HG03159 (cell line): ENCODE measurements around the gene IL16.
A peak's percentile ranks its signal among the peaks of the same experiment; 100 is the strongest.

Experiments
- ATAC-seq: cut with Tn5 transposase; IDR thresholded peaks from one replicate; pipeline ENCODE4 v1.9.1; 2021; ENCODE audit warnings: mild to moderate bottlenecking, moderate library complexity; ENCODE audit not compliant: unreplicated experiment

The IL16 gene

GRCh38 chr15:81273200-81273599 lies 76.5 kb downstream of the IL16 start:
- no peak for ATAC-seq

GRCh38 chr15:81273855-81274254 lies 77.2 kb downstream of the IL16 start:
- ATAC-seq = no peak

DNA sequence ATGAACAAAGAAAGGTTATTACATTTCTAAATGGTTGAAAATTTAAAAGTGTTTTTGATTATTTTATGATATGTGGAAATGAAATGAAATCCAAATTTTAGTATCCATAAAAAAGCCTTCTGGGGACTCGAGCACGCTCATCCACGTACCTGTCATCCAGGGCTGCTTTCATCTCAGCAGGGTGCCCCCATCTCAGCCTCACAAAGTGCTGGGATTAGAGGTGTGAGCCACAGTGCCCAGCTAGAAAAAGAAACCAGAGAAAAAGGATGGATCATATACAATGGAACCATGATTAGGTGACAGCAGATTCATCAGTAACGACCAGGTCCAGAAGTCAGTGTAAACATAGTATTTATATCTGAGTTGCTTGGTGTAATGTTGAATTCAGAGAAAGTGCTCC lies 77.6 kb downstream of the IL16 start:
- ATAC-seq = no peak

GRCh38 chr15:81274931-81275707 lies 78.4 kb downstream of the IL16 start:
- ATAC-seq = peak; percentile 81

- ATAC-seq = no peak
Measured at GRCh38 chr15:81275711-81276392, 79.2 kb downstream of the IL16 start.

DNA sequence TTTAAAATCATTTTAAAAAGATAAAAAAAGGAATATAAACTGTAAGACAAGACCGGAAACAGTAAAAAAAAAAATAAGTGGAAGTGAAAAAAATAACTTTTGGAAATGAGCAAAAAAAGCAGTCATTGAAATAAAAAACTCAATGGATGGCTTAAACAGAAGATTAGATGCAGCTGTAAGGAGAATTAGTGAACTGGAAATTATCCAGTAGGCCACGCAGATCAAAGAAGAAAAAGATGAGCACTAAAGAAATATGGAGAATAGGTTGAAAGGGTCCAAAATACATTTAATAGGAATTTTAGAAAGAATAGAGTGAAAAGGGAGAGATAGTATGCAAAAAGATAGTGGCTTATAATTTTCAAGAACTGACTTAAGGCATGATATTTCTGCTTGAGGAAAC lies 80.3 kb downstream of the IL16 start:
- no peak for ATAC-seq

GRCh38 chr15:81277851-81278250 lies 81.2 kb downstream of the IL16 start:
- no peak for ATAC-seq

GRCh38 chr15:81278306-81279029 lies 81.8 kb downstream of the IL16 start:
- no peak for ATAC-seq

DNA sequence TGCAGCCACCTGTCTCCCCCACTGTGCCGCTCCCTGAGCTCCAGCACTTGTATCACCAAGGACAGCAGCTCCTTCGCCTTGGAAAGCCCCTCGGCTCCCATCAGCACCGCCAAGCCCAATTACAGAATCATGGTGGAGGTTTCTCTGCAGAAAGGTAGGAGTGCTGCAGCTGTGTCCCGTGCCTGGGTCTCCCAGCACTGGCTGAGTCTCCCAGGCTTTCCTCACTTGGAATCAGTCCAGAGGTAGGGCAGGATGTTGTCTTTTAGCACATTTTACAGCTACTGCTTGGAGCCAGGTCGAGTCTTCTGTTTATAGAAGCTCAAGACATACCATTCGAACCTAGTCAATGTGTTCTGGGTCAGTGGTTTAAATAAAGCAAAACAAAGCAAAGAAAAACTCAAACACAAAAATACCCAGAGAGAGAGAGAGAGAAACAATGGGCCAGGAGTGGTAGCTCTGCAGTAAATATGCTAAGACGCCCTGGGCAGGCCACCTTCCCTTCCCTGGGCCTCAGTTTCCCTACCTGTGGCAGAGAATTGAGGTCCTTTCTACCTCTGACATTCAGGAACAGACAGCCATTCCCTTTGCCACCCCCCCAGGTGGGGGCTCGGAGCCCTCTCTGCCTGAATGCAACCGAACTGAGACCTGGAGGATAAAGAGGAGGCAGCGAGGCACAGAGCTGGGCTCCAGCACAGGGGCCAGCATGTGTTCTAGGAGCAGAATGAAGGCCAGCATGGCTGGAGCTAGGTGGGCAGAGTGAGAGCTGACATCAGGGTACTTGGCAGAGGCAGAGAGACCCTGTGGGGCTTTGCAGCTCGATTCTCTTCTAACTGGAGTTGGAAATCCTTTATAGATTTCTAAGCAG lies 83.2 kb downstream of the IL16 start:
- ATAC-seq = no peak

DNA sequence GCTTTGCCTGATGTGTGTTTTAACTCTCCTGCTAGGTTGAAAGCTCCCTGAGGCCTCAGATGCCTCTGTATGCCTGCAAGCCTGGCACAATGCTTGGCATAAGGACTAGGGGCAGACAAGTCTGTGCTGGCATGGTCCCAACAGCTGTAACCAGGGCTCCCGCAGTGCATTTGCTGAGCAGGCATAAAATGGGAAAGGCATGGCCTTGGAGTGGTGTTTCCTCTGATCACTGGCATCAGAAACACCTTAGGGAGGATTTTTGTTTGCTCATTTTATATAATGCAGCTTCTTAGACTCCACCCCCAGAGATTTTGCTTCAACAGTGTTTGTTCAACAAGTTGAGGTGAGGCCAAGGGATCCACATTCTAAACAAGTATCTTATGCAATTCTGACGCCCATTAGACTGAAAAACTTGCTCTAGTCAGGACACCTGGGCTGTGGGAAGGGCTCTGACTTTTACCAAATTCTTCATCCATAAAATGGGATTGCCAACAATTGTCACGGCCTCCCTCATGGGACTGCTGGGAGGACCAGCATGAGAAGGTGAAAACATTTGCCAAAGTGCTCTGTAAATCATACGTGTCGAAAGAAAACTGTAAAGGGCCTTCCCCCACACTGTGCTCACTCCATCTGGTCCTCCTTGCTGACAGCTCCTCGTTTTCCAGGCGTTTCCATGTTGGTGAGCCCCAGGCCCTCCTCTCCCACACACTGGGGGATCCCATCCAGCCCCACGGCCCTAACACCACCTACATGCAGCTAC lies 84.2 kb downstream of the IL16 start:
- no peak for ATAC-seq

DNA sequence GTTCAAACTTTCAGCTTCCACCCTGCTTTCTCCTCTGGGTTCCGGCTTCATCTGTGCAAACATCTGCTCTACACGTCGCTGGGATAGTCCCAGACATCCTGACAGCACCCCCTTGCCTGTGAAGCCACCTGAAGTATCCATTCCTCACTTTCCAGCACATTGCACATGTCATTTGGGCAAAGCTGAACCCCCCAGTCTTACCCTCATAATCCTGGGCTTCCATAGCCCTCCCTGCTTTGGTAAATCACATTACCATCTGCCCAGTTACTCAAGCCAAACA lies 84.7 kb downstream of the IL16 start:
- ATAC-seq = no peak

DNA sequence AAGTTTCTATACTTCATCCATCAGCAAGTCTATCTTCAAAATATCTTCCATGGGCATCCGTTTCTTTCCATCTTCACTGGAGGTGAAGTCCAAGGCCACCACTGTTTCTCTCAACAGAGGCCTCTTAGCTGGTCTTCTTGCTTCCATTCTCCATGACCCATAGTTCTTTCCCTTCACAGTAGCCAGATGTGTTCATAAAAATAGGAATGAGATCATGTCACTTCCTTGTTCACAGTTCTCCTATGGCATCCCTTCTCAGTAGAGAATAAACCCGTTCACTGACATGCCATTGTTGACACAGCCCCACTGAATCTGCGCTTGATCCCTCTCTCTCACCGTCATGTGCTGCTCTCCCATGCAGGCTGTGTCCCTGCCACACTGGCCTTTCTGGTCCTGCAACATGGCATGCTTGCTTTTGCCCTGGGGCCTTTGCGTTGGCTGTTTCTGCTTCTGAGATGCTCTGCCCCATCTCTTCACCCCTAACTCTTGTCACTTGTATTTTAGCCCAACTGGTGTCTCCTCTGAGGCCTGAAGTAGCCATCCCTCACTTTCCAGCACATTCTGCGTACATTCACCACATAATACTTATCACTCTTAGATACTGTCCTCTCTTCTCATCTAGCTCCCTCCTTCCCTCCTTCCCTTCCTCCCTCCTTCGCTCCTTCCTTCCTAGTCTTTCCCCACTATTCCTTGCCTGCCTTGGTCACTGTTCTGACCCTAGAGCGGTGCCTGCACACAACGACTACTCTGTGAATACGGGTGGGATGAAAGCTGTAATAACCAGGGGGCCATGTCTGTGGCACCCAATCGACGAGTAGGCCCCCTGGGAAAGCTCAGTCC lies 85.3 kb downstream of the IL16 start:
- no peak for ATAC-seq

DNA sequence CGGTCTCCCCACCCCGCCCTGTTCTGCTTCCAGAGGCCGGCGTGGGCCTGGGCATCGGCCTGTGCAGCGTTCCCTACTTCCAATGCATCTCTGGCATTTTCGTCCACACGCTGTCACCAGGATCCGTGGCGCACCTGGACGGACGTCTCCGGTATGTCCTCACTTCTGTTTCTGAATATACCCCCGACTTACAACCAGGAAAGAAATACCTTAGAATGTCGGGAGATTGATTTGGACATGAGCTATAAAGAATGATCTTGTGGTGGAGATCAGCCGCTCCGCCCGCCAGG lies 85.9 kb downstream of the IL16 start:
- ATAC-seq = no peak

- ATAC-seq = no peak
Measured at GRCh38 chr15:81282911-81283310, 86.2 kb downstream of the IL16 start.

DNA sequence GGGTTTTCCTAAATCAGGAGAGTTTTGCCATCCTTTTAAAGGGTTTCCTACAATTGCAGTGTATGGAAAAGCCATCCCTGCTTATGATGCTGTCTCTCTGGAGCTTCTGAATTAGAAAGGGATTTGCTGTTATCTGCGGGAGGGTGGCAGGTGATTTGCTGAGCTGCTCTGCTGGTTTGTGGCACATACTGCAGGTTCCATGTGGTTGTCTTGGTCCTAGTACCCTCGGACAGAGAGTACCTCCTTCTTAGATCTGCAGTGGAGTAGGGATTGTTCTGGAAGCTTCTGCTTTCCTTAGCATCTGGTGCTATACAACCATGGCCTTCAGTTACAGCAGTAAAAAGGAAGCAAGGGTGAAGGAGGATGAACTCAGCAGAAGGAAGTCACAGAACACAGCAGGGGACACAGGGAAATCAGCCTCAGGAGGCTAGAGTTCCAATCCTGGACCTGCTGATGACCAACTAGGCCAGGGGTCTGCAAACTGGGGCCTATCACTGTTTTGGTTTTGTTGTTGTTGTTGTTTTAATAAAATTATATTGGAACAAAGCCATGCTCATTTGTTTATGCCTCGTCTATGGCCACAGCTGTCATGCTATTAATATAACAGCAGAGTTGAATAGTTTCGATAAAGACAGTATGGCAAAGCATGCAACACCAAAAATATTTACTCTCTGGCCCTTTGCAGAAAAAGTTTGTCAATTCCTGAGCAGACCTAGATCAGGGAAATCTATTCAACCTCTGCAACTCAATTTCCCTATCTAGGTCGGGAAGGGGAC lies 87.8 kb downstream of the IL16 start:
- ATAC-seq = no peak

GRCh38 chr15:81285461-81285860 lies 88.8 kb downstream of the IL16 start:
- ATAC-seq = no peak

- no peak for ATAC-seq
Measured at GRCh38 chr15:81286621-81287121, 90.0 kb downstream of the IL16 start.

GRCh38 chr15:81288040-81288439 lies 91.4 kb downstream of the IL16 start:
- ATAC-seq = no peak

DNA sequence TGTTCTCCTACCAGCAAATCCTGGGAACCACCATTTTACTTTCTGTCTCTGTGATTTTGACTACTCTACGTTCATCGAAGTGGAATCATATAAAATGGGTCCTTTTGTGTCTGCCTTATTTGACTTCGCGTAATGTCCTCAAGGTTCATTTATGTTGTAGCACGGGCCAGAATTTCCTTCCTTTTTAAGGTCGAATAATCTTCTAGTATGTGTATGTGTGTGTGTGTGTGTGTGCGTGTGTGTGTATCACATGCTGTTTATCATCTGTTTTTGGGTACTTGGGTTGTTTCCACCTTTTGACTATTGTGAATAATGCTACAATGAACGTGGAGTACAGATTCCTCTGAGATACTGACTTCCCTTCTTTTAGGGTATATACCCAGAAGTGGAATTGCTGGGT lies 91.9 kb downstream of the IL16 start:
- ATAC-seq = no peak
